Stimulated activated CD8-positive, alpha-beta memory T cell treated with anti-CD3 and anti-CD28 coated beads, Interleukin-4, amount 100 ng/mL, for 4 hours (primary cell): Measurements from ENCODE around the gene CPNE5.

ENCODE experiments used
- DNase-seq, 2 donors: peaks; one replicate each; pipeline ENCODE4 v3.0.0-alpha.2; 2020; ENCODE audit warnings: low read depth in 2 of 2, low spot score in 1 of 2

Gene CPNE5

DNA sequence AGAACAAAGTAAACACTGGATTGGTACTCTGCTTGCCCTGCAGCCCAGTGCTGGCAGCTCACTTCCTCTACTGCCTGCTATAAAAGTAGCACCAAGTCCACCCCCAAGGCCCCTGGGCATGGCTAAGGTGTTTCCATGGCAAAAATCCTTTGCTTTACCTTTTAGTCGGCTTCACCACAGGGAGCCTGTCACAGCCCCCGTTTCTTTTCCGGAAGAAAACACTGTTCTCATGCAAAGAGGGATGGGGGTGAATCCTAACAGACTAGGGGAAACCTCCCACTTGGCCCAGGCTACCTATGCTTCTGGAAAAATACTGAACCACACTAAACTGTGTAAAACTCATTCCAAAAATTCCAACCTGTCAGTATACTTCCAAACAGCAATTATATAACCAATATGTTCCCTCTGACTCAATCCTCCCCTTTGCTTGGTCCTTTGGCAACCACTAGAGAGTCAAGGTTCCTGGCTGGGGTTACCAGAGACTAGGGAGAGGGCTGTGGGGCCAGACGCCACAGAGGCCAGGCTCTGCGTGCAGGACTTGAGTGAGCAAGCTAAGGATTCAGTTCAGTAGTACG, 19.2 kb upstream of the CPNE5 start:
- DNase-seq = no peak

DNA sequence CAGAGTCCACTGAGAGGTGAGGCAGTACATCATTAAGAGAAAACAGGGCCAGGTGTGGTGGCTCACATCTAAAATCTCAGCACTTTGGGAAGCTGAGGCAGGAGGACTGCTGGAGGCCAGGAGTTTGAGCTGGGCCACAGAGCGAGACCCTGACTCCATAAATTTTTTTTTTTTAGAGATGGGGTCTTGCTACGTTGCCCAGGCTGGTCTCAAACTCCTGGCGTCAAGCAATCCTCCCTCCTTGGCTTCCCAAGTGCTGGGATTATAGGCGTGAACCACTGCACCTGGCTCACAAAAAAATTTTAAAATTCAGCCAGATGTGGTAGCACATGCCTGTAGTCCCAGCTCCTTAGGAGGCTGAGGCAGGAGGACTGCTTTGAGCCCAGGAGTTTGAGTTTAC, 18.1 kb upstream of the CPNE5 start:
- DNase-seq = no peak

DNA sequence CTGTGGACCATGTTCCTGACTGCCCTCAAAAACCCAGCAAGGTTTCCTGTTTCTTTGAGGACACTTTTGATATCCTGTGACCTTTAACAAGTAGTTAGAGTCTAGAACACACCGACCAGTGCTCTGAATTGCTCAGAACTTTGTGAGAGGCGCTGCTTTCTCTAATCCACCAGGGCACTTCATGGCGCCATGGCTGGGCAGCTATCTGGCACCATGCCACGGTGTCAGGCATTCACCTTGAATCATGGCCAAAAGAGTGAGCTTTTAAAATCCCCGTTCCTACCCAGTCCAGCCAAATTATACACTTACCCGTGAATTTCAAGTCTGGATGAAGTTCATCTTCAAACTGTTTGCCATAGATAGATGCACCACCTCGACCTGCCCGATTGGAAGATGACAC, 17.0 kb upstream of the CPNE5 start:
- no peak for DNase-seq

DNA sequence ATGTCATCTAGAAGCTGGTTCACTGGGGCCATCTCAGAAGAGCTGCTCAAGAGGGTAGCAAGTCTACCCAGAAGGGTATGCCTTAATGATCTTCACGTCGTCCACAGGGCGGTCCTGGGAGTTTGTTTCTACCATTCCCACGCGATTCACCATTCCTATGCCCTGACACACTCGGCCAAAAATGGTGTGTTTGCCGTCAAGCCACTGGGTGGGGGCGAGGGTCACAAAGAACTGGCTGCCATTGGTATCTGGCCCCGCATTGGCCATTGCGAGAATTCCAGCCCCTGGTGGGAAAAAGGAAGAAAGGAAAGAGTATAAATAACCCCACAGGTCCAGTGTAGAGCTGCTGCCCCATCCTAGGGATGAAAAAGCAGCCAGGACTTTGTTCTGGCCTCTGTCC, 16.5 kb upstream of the CPNE5 start:
- DNase-seq = no peak

DNA sequence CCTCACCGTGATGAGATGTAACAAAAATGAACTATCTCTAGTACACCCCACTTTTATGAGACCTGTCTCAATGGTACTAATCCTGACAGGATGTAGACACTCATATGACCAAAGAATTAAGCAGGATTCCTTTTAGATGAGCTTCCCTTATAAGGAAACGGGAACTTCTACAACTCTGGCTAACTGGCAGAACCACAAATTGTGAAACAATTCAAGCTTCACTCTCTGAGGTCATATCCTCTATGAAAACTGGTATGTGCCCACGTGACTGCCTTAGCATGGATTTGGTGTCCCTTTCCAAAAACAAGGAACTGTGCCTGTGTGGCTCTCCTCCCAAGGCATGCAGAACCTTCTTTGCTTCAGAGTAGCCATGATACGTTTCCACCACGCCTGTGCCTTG, 14.1 kb upstream of the CPNE5 start:
- no peak for DNase-seq

DNA sequence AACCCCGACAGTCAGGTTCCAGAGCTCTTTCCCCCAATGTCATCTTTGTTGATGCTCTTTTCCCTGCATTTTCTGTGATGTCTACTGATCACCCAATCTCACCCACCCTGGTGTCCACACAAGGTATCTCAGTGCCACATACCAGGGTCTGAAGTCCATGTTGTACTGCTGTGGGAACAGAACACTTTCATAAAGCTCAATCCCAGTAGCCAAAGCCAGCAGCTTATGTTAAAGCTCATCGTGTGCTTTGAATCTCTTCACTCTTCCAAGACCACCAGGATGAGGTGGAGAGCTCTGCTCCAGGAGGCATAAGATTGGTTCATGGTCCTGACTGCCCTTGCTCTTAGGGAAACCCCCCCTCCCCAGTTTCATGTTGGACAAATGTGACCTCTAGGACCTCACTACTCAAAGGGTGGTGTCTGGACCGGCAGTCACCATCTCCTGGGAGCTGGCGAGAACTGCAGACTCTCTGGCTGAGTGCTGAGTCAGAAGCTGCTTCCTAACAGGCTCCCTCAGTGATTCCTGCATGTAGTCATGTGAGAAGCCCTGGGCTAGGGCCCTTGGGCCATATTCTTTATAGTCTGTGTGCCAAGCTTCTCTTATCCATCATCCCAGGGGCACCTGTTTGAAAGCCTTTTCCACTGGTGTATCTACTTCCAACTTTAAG, 13.4 kb upstream of the CPNE5 start:
- no peak for DNase-seq

DNA sequence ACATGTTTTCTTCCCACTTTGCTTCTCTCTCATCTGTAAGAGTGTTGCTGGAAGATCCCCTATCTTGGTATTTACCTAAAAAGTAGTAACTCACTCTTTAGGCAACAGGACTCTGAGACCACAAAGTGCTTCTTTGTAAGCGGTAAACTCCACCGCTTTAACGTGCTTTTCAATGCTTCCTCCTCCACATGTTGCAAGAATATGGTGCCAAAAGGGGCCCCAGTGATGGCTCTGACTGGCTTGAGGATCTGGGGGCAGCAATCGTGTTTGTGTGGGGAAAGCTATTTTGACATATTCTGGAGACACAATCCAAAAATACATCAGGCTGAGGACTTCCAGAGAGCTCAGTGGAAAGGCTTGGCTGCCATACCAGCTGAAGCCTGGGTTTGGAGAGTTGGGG, 12.4 kb upstream of the CPNE5 start:
- DNase-seq = no peak

DNA sequence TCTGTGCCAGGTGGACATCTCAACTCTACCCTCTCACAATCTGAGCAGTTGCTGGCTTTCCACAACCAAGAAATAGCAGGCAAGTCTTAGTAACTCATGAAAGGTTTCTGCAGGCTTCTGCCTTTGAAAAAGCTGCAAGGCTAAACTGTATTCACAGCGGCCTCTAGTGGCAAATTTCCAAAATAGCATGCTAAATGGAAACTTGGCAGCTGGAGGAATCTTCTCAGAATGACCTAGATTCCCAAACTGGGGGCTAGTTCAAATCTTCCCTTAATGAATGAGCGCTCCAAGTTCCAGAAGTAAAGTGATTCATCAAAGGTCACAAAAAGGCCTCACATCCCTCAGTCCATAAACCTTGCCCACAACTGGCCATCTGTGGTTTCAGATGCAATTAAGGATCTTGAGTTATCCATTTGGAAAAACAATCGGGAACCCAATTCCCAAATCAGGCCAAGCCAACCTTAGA, 11.9 kb upstream of the CPNE5 start:
- no peak for DNase-seq

DNA sequence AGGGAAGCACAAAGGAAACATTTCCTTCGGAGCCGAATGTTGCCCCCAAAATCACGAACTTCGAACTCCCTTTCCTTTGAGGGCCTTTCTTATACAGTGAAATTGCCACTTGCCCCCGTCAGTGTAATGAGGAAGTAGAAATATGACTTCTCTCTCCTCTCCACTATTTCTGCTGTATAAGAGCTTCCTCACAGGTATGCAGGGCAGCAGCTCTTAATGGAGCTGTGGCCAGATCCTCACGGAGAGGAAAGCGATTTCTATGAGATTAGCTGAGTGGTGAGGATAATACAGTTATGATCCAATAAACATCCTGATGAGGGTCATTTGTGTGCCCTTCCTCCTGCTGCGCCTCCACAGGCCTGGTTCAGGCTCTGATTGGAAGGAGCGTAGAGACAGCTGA, 10.8 kb upstream of the CPNE5 start:
- no peak for DNase-seq

DNA sequence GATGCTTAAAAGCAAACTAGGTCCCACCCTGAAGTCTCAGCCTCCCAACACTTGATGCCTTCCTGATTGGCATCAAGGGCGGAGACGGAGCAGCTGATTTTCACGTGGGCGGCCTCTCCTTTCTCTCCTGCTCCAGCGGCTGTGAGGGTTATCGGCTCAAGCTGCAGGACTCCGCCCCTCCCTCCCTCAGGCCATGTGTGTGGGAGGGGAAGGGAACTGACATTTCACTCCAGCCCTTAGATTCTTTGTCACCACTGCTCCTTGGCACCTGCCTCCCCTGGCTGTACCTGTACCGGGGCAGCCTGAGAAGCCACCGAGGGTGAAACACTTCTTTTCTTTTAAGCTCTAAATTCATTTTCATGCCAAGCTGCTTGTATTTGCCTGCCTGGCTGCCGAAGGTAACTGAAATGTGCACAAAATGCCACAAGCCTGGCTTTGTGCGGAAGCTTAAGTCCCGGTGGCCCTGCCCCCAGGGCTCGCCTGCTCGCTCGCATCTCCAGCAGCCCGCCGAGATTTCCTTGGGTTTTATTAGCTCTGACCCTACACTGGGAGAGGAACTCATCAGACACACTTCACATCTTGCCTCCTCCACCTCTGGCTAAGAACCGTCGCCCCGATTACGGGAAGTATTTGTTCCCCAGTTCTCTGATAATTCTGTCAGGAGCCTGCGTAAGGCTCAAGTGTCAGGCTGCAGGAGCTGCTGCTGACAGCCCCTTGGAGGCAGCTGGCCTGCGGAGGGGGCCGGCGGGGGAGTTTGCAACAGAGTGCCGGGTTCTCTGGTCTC, 9.6 kb upstream of the CPNE5 start:
- DNase-seq = no peak

DNA sequence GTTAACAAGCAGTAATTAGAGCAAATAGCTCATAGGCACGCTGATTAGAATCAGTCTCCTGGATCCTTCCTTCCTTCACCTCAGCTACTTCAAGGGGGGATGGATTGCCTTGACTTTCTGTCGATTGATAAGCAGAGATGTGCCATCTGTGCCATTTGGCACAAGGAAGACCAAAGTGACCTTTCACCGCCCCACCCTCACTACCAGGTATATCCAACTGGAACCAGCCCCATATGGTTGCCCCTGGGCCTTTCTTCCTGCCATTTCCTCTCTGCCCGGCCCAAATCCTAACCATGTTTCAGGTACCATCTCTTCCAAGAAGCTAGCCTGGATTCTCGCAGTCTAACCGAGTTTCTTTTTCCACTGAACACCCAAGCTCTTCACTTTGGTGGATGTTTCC, 8.7 kb upstream of the CPNE5 start:
- no peak for DNase-seq

DNA sequence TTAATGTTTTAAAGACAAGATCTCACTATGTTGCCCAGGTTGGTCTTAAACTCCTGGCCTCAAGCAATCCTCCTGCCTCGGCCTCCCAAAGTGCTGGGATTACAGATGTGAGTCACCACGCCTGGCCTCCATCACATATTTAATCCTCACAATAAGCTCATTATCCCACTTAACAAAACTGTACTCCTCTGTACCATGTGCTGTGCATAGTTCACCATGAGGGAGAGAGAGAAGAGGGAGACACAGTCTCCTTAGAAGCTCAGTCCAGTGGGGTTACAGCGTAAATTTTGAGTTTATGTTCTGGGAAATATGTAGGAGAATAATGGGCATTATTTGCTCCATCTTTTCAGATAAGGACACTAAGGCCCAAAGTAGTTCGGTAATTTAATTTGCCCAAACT, 7.9 kb upstream of the CPNE5 start:
- no peak for DNase-seq

DNA sequence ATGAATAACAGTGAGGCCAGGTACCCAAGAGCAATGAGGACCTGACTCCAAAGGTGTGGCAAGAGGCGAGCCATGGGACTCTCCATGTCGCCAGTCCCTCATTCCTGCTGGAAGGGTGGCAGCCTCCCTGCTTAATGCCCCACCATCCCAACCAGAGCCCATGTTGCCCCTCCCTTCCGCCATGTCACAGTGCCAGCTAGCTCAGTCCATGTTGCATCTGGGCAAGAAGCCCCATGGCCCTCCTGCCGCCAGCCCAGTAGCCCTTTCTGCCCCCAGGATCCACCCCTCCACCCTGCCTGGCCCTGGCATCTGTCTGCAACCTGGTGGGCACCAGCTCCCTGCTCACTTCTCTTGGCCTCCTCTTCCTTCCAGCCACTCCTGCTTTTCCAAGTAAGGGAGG, 6.0 kb upstream of the CPNE5 start:
- no peak for DNase-seq

DNA sequence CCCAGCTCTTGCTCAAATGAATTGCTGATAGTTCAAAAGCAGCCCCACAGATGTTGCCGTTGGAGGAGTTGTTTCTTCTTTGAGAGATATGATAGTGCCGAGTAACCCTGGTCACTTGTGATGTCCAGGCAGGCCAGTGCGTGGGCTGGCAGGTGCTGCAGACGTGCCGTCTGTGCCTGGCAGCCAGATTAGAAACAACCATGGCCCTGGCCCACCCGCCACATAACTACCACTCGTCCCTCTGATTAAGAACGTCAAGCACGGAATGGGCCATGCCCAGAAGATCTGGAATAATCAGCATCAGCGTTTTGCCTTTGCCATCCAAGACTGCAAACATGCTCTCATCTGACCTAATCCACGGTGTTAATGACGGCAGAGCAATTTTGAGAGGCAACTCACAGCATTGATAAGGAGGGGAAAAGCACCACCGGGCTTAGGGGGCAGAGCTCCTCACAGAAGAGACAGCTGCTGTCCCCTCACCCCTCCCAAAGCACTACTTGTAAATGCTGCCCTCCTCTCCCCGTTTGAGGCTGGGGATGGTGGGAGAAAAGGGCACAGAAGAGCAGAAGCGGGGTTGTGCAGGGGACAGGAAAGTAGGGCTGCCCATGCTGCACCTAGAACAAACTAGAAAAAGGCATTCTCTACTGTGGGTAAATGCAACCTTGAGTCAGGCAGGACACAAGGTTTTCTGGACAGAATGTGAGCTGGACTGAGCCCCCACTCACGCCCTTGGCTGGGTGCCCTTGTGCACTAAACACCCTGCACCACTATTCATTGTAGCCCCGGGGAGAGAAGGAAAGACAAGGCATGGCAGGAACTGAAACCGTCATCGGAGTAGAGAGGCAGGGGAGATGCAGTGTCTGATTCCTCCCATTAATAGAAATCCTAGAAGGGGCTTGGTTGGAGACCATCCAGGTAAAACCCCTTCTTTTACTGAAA, 5.3 kb upstream of the CPNE5 start:
- DNase-seq = no peak

DNA sequence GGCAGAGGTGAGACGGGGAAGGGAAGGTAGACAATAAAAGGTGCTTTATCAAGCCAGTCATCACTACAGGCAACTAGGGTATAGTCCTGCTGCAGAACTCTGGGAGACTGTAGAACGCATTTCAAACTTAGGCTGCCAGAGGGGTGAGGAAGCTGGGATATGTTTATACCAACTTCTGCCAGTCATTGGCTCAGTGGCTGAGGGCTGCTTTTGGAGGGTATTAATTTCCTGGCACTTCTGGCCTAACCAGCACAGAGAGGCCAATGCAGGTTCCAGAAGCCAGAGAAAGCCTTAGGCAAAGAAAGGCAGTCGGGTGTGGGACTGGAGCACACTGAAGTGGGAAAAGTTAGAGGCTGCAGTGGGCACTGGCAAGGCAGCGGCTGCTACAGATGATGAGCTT, 3.9 kb upstream of the CPNE5 start:
- no peak for DNase-seq

DNA sequence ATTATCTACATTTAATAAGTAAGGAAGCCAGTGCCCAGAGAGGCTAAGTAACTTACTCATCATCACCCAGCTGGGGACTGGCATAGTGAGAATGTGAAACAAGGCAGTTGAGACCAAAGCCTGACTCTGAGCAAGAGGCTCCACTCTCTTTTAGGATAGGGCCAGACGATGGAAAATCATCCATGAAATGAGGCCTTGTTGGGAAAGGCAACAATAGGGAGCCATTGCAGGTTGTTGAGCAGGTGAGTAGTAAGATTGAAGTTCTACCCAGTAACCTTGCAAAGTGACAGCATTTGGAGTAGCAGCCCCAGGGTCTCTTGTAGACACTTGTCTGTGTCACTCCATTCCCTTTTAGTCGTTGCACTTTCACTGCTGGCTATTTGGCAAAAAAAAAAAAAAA, 2.5 kb upstream of the CPNE5 start:
- DNase-seq = no peak

DNA sequence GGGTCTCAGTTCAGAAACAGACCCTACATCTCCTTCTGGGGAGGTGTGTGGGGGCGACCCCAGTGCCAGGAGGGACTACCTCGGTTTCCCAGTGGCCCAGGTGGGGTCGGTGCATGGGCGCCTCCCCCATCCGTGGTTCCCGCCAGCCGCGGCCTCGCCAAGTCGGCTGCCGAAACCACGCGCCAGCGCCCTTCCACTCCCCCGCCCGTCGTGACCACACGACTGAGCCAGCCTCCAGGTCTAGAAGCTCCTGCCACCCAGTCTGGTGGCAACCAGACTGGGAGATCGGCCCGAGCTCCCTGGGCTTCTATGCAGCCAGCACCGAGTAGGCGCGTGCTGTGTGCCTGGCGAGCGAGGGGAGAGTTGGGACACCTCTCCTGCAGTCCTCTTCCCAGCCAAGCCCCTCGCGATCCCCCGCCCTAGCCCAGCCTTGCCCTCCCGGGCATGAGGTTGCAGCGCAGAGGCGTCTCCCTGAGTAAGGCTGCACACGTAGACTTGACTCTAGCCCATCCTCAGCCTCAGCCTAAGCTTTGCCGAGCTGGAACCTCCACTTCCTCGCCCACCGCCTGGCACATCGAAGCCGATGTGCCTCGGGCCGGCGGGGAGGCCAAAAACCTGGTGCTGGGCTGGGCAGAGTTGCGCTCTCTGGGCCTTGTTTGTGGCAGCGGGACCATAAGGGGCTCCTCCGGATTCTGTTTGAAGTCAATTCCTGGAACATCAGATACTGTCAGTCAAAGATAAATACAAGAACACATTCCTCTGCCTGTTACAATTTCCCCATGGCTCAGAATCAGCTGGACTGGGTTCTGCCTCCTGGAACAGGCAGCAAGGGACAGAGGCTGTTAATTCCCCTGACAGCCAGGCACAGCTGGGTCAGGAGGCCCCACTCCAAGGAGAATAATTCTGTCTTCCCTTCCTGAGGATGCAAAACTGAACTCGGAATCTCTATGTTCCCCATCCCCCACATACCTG, 1.5 kb upstream of the CPNE5 start:
- DNase-seq = peak in 1 of 2 donors; percentile 6

DNA sequence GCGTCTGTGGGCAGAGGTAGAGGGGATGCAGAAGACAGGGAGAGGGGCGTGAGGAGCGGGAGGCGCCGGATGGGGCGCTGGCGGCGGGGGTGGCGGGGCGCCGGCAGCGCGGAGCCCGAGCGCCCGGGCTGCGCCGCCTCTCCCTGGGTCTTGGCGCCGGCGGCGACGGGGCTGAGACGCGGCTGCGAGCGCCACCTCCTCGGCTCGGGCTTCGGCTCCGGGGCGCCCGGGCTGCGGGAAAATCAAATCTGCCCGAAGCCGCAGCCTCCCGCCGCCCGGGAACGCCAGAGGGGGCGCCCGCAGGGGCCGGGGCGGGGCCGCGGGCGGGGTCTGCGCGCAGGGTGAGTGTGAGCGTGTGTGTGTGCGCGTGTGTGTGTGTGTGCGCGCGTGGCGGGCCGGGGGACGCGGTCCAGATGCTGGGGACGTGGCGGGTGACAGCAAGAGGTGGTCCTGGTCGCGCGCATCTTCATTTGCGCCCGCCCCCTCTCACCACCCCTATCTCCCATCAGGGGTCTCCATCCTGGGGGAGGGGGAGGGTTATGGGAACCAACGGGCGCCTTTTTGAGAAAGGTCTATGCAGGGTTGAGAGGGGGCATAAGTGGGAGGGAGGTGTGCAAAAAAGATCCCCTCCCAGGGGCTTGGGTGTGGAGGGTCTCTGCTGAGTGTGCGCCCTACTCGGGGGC, 646 bp upstream of the CPNE5 start:
- no peak for DNase-seq

DNA sequence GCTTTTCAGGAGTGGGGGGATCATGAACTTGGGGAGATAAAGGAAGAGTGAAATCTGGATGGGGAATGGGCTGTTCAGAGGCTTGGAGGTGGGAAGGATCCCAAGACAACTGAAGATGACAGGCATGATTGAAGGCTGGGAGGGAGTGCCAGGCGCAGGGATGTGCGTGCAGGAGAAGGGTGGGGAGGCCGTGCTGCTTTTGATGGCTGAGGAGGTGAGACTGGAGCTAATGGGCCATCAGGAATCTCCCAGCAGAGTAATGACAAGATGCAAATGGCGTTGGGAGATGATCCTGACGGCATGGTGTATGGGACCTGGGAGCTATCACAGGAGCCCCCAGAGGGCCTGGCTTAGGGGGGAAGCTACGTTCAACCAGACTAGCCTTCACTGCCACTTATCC, 1.6 kb downstream of the CPNE5 start:
- DNase-seq = no peak

DNA sequence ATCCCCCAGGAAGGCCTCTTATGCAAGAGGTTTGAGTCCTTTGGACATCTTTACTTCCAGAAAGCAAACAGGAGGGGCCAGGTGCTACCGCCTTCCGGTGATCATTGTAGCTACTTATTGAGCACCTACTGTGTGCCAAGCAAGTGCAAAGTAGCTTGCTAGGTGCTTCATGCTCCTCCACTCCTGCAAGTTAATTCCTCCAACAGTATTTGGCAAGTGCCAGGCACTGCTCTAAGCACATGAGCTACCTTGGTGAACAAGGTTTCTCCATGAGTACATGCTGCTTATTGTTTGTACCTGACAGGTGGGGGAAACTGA, 2.3 kb downstream of the CPNE5 start:
- no peak for DNase-seq
